Vagina (tissue), 2 donors: ENCODE measurements around the gene PTPRCAP.

ENCODE experiments used
- POLR2A ChIP-seq, 2 donors: fragments of 450-650 bp; IDR thresholded peaks; one replicate each; pipeline ENCODE4 v1.6.1; 2017; ENCODE audit warnings: antibody characterized with exemption in 2 of 2, mild to moderate bottlenecking in 2 of 2, moderate library complexity in 2 of 2
- POLR2AphosphoS5 ChIP-seq, 2 donors: sonication (generic); formaldehyde crosslinking; IDR thresholded peaks; one replicate each; pipeline ENCODE4 v1.9.0; 2017; ENCODE audit warnings: antibody characterized with exemption in 2 of 2, mild to moderate bottlenecking in 2 of 2, low read depth in 1 of 2; ENCODE audit not compliant: insufficient read depth in 1 of 2
- TF ChIP-seq, protein P1 (sequence below), 3 experiments: fragments of 450-650 bp in 2 of 3; fragments of 200-600 bp in 1 of 3; sonication (generic) in 1 of 3; IDR thresholded peaks; one replicate each; pipeline ENCODE4 v1.5.1; 2017 to 2019; ENCODE audit warnings: antibody characterized with exemption in 3 of 3, mild to moderate bottlenecking in 2 of 3, moderate library complexity in 2 of 3

DNA sequence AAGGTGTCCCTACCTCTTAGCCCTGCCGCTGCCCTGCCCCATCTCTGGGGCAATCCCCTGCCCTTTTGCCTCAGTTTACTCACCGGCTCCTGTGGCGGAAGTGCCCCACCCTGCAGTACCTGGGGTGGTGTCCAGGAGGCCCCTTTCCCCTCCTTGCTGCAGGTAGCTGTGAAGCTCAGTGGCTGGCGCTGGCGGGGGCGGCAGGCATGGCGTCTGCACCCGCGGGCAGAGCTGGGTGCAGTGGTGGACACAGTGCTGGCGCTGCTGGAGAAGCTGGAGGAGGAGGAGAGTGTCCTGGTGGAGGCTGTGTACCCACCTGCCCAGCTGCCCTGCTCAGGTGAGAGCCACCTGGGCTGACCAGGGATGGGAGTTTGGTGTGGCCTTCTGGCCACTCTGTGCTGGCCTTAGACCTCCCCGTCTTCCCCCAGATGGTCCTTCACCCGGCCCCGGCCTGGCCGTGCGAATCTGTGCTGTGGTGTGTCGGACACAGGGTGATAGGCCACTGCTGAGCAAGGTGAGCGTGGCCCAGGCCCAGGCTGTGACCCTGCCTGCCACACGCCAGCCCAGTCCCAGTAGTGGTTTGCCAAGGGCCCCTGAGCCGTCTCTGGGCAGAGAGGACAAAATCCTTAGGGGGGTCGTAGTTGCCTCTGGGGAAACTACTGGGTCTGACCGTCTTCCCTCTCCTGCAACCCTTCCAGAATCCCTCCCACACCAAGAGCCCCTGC lies 18.0 kb downstream of the PTPRCAP start:
- TF ChIP-seq POLR2A (IDR thresholded peaks at IDR 0.05) (no peak), POLR2AphosphoS5 (IDR thresholded peaks at IDR 0.05; ENCODE audit: insufficient read depth in 1 of 2, low read depth in 1 of 2) (no peak)
- TF ChIP-seq, protein P1, sequence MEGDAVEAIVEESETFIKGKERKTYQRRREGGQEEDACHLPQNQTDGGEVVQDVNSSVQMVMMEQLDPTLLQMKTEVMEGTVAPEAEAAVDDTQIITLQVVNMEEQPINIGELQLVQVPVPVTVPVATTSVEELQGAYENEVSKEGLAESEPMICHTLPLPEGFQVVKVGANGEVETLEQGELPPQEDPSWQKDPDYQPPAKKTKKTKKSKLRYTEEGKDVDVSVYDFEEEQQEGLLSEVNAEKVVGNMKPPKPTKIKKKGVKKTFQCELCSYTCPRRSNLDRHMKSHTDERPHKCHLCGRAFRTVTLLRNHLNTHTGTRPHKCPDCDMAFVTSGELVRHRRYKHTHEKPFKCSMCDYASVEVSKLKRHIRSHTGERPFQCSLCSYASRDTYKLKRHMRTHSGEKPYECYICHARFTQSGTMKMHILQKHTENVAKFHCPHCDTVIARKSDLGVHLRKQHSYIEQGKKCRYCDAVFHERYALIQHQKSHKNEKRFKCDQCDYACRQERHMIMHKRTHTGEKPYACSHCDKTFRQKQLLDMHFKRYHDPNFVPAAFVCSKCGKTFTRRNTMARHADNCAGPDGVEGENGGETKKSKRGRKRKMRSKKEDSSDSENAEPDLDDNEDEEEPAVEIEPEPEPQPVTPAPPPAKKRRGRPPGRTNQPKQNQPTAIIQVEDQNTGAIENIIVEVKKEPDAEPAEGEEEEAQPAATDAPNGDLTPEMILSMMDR (IDR thresholded peaks at IDR 0.05): no peak
